HepG2 (cell line): Measurements from ENCODE around the gene KIF24. TPM values are rescaled to one million over a fixed set of nuclear protein-coding genes. Genes with fewer than 3 reads are reported as not detected.

Source experiments
- HMG20B ChIP-seq: conservative IDR thresholded peaks from 2 replicates; pipeline ENCODE4 v1.6.1; 2016; ENCODE audit warnings: missing genetic modification reagents, missing compliant biosample characterization
- KDM3A ChIP-seq: IDR thresholded peaks from 2 replicates; pipeline ENCODE4 v1.6.1; 2018; ENCODE audit warnings: low read depth, missing compliant biosample characterization
- MIXL1 ChIP-seq: IDR thresholded peaks from 2 replicates; pipeline ENCODE4 v1.6.1; 2016
- SP140L ChIP-seq: sonication (generic); formaldehyde crosslinking; IDR thresholded peaks from 2 replicates; pipeline ENCODE4 v1.4.0; 2020; ENCODE audit warnings: missing genetic modification reagents, borderline replicate concordance
- STAT5B ChIP-seq: sonication (generic); formaldehyde crosslinking; IDR thresholded peaks from 2 replicates; pipeline ENCODE4 v1.4.0; 2020; ENCODE audit warnings: missing genetic modification reagents
- TFE3 ChIP-seq: IDR thresholded peaks from 2 replicates; pipeline ENCODE4 v1.6.1; 2016
- UBTF ChIP-seq: sonication (generic); formaldehyde crosslinking; IDR thresholded peaks from 2 replicates; pipeline ENCODE4 v1.4.0; 2020; ENCODE audit warnings: mild to moderate bottlenecking, missing genetic modification reagents
- ZBTB42 ChIP-seq: sonication (generic); formaldehyde crosslinking; IDR thresholded peaks from 2 replicates; pipeline ENCODE4 v1.5.0; 2020; ENCODE audit warnings: mild to moderate bottlenecking, missing genetic modification reagents
- ZNF24 ChIP-seq: fragments of 450-650 bp; IDR thresholded peaks from 2 replicates; pipeline ENCODE4 v1.6.1; 2017; ENCODE audit warnings: antibody characterized with exemption, mild to moderate bottlenecking
- ZNF558 ChIP-seq: sonication (generic); formaldehyde crosslinking; IDR thresholded peaks from 2 replicates; pipeline ENCODE4 v1.9.0; 2022; ENCODE audit warnings: mild to moderate bottlenecking, missing genetic modification reagents, borderline replicate concordance
- ZXDC ChIP-seq: sonication (generic); formaldehyde crosslinking; IDR thresholded peaks from 2 replicates; pipeline ENCODE4 v1.5.0; 2020; ENCODE audit warnings: mild to moderate bottlenecking, missing genetic modification reagents
- polyA plus RNA-seq, 8 experiments: library from polyadenylated mRNA; depleted of rRNA in 3 of 8; stranded (reverse) in 7 of 8; unstranded in 1 of 8; fragments of >200 nt; fragmentation: Illumina TruSeq in 4 of 8; extraction: Trizol in 4 of 8; gene quantifications; 2 replicates each; pipeline versions ENCODE4 v1.2.1 to v1.2.3, GENCODE V29; 2011 to 2016; ENCODE audit warnings: low read depth in 4 of 8, missing spikeins in 1 of 8, mixed read lengths in 1 of 8; ENCODE audit not compliant: insufficient read depth in 1 of 8
- total RNA-seq, 5 experiments: library from RNA; depleted of rRNA; stranded (reverse); fragments of >200 nt; fragmentation: Illumina TruSeq; extraction: Trizol; gene quantifications; 2 replicates each; pipeline ENCODE4 v1.2.3, GENCODE V29; 2016; ENCODE audit warnings: low read depth in 1 of 5
- TF ChIP-seq, protein P1 (sequence below): IDR thresholded peaks from 2 replicates; pipeline ENCODE4 v1.4.0; 2020; ENCODE audit warnings: mild to moderate bottlenecking, missing genetic modification reagents
- TF ChIP-seq, protein P2 (sequence below): IDR thresholded peaks from 2 replicates; pipeline ENCODE4 v1.6.1; 2012; ENCODE audit warnings: low read depth, low read length, improper control_type of control experiment

KIF24 gene
- total and polyA plus RNA-seq, 2 of the 13 experiments (the other 11 are each of a cell fraction or from before 2014, with no cell fraction given): 1.1 to 3.0 TPM

DNA sequence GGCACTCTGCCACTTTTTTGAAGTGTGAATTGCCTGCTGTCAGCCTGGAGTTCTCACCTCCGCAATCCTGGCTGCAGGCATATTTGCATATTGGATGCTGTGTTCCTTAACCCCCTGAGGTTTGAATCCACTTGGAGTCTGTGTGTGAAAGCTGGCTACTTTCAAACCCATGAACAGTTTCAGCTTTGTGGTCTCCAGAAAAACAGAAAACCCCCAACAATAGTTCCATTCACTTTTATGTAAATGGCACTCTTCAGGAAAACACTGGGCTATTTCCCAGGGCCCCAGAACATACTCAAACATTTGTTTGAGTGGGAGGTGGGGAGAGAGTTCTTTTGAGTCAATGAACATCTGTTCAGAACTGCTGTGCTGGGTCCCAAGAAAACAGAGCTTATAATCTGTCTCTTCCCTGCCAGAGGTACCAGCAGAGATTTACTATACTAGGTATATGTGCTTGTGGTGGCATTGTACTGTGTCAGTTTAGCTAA, 5.3 kb upstream of the KIF24 start (continued):
- TF ChIP-seq, protein P1, sequence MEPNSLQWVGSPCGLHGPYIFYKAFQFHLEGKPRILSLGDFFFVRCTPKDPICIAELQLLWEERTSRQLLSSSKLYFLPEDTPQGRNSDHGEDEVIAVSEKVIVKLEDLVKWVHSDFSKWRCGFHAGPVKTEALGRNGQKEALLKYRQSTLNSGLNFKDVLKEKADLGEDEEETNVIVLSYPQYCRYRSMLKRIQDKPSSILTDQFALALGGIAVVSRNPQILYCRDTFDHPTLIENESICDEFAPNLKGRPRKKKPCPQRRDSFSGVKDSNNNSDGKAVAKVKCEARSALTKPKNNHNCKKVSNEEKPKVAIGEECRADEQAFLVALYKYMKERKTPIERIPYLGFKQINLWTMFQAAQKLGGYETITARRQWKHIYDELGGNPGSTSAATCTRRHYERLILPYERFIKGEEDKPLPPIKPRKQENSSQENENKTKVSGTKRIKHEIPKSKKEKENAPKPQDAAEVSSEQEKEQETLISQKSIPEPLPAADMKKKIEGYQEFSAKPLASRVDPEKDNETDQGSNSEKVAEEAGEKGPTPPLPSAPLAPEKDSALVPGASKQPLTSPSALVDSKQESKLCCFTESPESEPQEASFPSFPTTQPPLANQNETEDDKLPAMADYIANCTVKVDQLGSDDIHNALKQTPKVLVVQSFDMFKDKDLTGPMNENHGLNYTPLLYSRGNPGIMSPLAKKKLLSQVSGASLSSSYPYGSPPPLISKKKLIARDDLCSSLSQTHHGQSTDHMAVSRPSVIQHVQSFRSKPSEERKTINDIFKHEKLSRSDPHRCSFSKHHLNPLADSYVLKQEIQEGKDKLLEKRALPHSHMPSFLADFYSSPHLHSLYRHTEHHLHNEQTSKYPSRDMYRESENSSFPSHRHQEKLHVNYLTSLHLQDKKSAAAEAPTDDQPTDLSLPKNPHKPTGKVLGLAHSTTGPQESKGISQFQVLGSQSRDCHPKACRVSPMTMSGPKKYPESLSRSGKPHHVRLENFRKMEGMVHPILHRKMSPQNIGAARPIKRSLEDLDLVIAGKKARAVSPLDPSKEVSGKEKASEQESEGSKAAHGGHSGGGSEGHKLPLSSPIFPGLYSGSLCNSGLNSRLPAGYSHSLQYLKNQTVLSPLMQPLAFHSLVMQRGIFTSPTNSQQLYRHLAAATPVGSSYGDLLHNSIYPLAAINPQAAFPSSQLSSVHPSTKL: peak; percentile 9; the same call in 1 of the 2 replicates
- TF ChIP-seq ZBTB42 (CRISPR knock-in tag): peak; percentile 68; the same call in 1 of the 2 replicates
- no peak for TF ChIP-seq ZXDC (CRISPR knock-in tag)
- no peak for TF ChIP-seq TFE3 (CRISPR knock-in tag)
- no peak for TF ChIP-seq SP140L (CRISPR knock-in tag)
- no peak for TF ChIP-seq UBTF (CRISPR knock-in tag)
- TF ChIP-seq MIXL1: no peak
- TF ChIP-seq ZNF24: no peak
- no peak for TF ChIP-seq STAT5B (CRISPR knock-in tag)
- no peak for TF ChIP-seq ZNF558
- TF ChIP-seq, protein P2, sequence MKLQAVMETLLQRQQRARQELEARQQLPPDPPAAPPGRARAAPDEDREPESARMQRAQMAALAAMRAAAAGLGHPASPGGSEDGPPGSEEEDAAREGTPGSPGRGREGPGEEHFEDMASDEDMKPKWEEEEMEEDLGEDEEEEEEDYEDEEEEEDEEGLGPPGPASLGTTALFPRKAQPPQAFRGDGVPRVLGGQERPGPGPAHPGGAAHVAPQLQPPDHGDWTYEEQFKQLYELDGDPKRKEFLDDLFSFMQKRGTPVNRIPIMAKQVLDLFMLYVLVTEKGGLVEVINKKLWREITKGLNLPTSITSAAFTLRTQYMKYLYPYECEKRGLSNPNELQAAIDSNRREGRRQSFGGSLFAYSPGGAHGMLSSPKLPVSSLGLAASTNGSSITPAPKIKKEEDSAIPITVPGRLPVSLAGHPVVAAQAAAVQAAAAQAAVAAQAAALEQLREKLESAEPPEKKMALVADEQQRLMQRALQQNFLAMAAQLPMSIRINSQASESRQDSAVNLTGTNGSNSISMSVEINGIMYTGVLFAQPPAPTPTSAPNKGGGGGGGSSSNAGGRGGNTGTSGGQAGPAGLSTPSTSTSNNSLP: no peak
- TF ChIP-seq HMG20B (CRISPR knock-in tag): no peak; the same call in 1 of the 2 replicates
- TF ChIP-seq KDM3A: no peak
